Gastroesophageal sphincter (tissue), 4 donors: ENCODE results near the gene CYRIA. TPM values are rescaled to one million over a fixed set of nuclear protein-coding genes. Genes with fewer than 3 reads are reported as not detected.

Experiments
- ATAC-seq: fragments of 150-250 bp; one replicate; pipeline ENCODE4 v1.9.1; 2016; ENCODE audit warnings: mild to moderate bottlenecking, moderate library complexity
- H3K27ac ChIP-seq, 4 donors: fragments of 200-600 bp; sonication (generic) in 3 of 4; 1 replicate in 3 of 4; 2 replicates in 1 of 4; pipeline ENCODE4 v1.5.1; 2016 to 2019
- H3K27me3 ChIP-seq: fragments of 200-600 bp; sonication (generic); one replicate; pipeline ENCODE4 v1.5.1; 2019
- H3K36me3 ChIP-seq, 2 donors: fragments of 200-600 bp; sonication (generic); one replicate each; pipeline ENCODE4 v1.5.1; 2019; ENCODE audit warnings: control low read depth in 1 of 2
- H3K4me1 ChIP-seq, 3 donors: fragments of 200-600 bp; sonication (generic); 1 replicate in 2 of 3; 2 replicates in 1 of 3; pipeline ENCODE4 v1.5.1; 2016 to 2019; ENCODE audit warnings: control low read depth in 2 of 3
- H3K4me3 ChIP-seq, 2 donors: fragments of 200-600 bp; sonication (generic); one replicate each; pipeline ENCODE4 v1.5.1; 2019; ENCODE audit warnings: mild to moderate bottlenecking in 1 of 2, moderate library complexity in 1 of 2
- H3K9me3 ChIP-seq, 3 donors: fragments of 200-600 bp; sonication (generic); one replicate each; pipeline ENCODE4 v1.5.1; 2017 to 2019; ENCODE audit warnings: control low read depth in 2 of 3
- CTCF ChIP-seq, 4 experiments: fragments of 200-600 bp in 2 of 4; fragments of 450-650 bp in 2 of 4; sonication (generic) in 1 of 4; IDR thresholded peaks; one replicate each; pipeline ENCODE4 v1.5.1; 2017 to 2019; ENCODE audit warnings: antibody characterized with exemption in 4 of 4, mild to moderate bottlenecking in 2 of 4, moderate library complexity in 2 of 4
- EP300 ChIP-seq: sonication (generic); formaldehyde crosslinking; IDR thresholded peaks from one replicate; pipeline ENCODE4 v1.6.1; 2017; ENCODE audit warnings: antibody characterized with exemption, mild to moderate bottlenecking
- POLR2A ChIP-seq, 2 donors: fragments of 450-650 bp; IDR thresholded peaks; one replicate each; pipeline ENCODE4 v1.6.1; 2017; ENCODE audit warnings: antibody characterized with exemption in 2 of 2, mild to moderate bottlenecking in 2 of 2, moderate library complexity in 1 of 2
- POLR2AphosphoS5 ChIP-seq: sonication (generic); formaldehyde crosslinking; IDR thresholded peaks from one replicate; pipeline ENCODE4 v1.6.1; 2017; ENCODE audit warnings: antibody characterized with exemption
- whole genome bisulfite sequencing, 2 donors: methylation state at CpG; one replicate each; pipeline ENCODE4 v1.1.5; 2018; ENCODE audit warnings: low coverage in 1 of 2; 5-methylcytosine and 5-hydroxymethylcytosine counted together
- total RNA-seq, 4 donors: library from RNA; depleted of rRNA; stranded (reverse); fragments of >200 nt; gene quantifications; one replicate each; pipeline ENCODE4 v1.1.0, GENCODE V29; 2016

CYRIA gene
- total RNA-seq, 4 donors from 2014 or later = 9.3 to 20.7 (median 13.4) TPM

GRCh38 chr2:16617282-16618266, 48.1 kb downstream of the CYRIA start:
- no peak for ATAC-seq
- no peak for TF ChIP-seq POLR2A (IDR thresholded peaks at IDR 0.05)
- TF ChIP-seq EP300 = no peak
- TF ChIP-seq CTCF (IDR thresholded peaks at IDR 0.05) = peak; percentile 20 to 46 (median 45)
- no peak for TF ChIP-seq POLR2AphosphoS5
- 54 to 63% methylated on average over 3 to 5 of the region's 8 CpGs for WGBS, 2 donors
- H3K9me3 ChIP-seq = no peaks in the 10 kb centered on the region
- no peak overlapping the region for H3K4me3 ChIP-seq
- H3K27me3 ChIP-seq = no peaks in the 10 kb centered on the region
- H3K36me3 ChIP-seq = peaks cover 0 to 49% of the 10 kb centered on the region in 2 donors
- peaks cover 0 to 43% (median 0%) of the 10 kb centered on the region in 3 donors for H3K4me1 ChIP-seq
- H3K27ac ChIP-seq = peak overlapping the region in 1 of 4 donors; percentile 32
